HepG2 (cell line): Measurements from ENCODE around the gene HNRNPC. TPM values are rescaled to one million over a fixed set of nuclear protein-coding genes. Genes with fewer than 3 reads are reported as not detected.

Experiments
- CREB3 ChIP-seq: sonication (generic); formaldehyde crosslinking; IDR thresholded peaks from 2 replicates; pipeline ENCODE4 v1.5.0; 2020; ENCODE audit warnings: missing genetic modification reagents
- DBP ChIP-seq: sonication (generic); formaldehyde crosslinking; IDR thresholded peaks from 2 replicates; pipeline ENCODE4 v1.4.0; 2020; ENCODE audit warnings: missing genetic modification reagents; ENCODE audit errors: not compliant biosample characterization
- DPF2 ChIP-seq: sonication (generic); formaldehyde crosslinking; IDR thresholded peaks from 2 replicates; pipeline ENCODE4 v1.4.0; 2020; ENCODE audit warnings: mild to moderate bottlenecking, low read depth, missing genetic modification reagents, borderline replicate concordance
- ESRRA ChIP-seq: sonication (generic); formaldehyde crosslinking; IDR thresholded peaks from 2 replicates; pipeline ENCODE4 v1.5.1; 2020; ENCODE audit warnings: mild to moderate bottlenecking, low read depth, missing genetic modification reagents
- HDAC6 ChIP-seq: fragments of 200-600 bp; sonication (generic); IDR thresholded peaks from 2 replicates; pipeline ENCODE4 v1.7.0; 2017; ENCODE audit warnings: mild to moderate bottlenecking, antibody characterized with exemption, low read length, low read depth
- HOXA5 ChIP-seq: sonication (generic); formaldehyde crosslinking; IDR thresholded peaks from 2 replicates; pipeline ENCODE4 v1.4.0; 2020; ENCODE audit warnings: missing genetic modification reagents
- JARID2 ChIP-seq: sonication (generic); formaldehyde crosslinking; IDR thresholded peaks from 2 replicates; pipeline ENCODE4 v1.8.1; 2023; ENCODE audit warnings: missing genetic modification reagents, inconsistent platforms; ENCODE audit not compliant: insufficient replicate concordance
- MLLT10 ChIP-seq: sonication (generic); formaldehyde crosslinking; IDR thresholded peaks from 2 replicates; pipeline ENCODE4 v1.4.0; 2020; ENCODE audit warnings: missing genetic modification reagents
- PCBP2 ChIP-seq: fragments of 200-400 bp; formaldehyde crosslinking; optimal IDR thresholded peaks from 2 replicates; pipeline ENCODE3; 2018; ENCODE audit warnings: low read length, low read depth; ENCODE audit not compliant: poor library complexity, severe bottlenecking
- PRDM15 ChIP-seq: sonication (generic); formaldehyde crosslinking; IDR thresholded peaks from 2 replicates; pipeline ENCODE4 v1.4.0; 2020; ENCODE audit warnings: missing genetic modification reagents
- STAT6 ChIP-seq: sonication (generic); formaldehyde crosslinking; IDR thresholded peaks from 2 replicates; pipeline ENCODE4 v1.4.0; 2020; ENCODE audit warnings: missing genetic modification reagents, mild to moderate bottlenecking, borderline replicate concordance
- SUZ12 ChIP-seq: fragments of 150-350 bp; IDR thresholded peaks from 2 replicates; pipeline ENCODE4 v1.6.1; 2014; ENCODE audit warnings: low read depth, low read length
- ZBTB14 ChIP-seq: sonication (generic); formaldehyde crosslinking; IDR thresholded peaks from 2 replicates; pipeline ENCODE4 v1.4.0; 2020; ENCODE audit warnings: missing genetic modification reagents
- ZBTB21 ChIP-seq: sonication (generic); formaldehyde crosslinking; IDR thresholded peaks from 2 replicates; pipeline ENCODE4 v1.4.0; 2020; ENCODE audit warnings: missing genetic modification reagents
- ZNF101 ChIP-seq: sonication (generic); formaldehyde crosslinking; IDR thresholded peaks from 2 replicates; pipeline ENCODE4 v1.4.0; 2020; ENCODE audit warnings: mild to moderate bottlenecking, low read depth, missing genetic modification reagents, borderline replicate concordance
- ZNF431 ChIP-seq: sonication (generic); formaldehyde crosslinking; IDR thresholded peaks from 2 replicates; pipeline ENCODE4 v1.9.0; 2022; ENCODE audit warnings: missing genetic modification reagents, low read depth, mild to moderate bottlenecking, borderline replicate concordance
- ZNF670 ChIP-seq: sonication (generic); formaldehyde crosslinking; IDR thresholded peaks from 2 replicates; pipeline ENCODE4 v1.8.0; 2022; ENCODE audit warnings: mild to moderate bottlenecking, missing genetic modification reagents, borderline replicate concordance
- ZNF674 ChIP-seq: sonication (generic); formaldehyde crosslinking; IDR thresholded peaks from 2 replicates; pipeline ENCODE4 v1.5.0; 2020; ENCODE audit warnings: low read depth, mild to moderate bottlenecking, missing genetic modification reagents
- ZNF720 ChIP-seq: sonication (generic); formaldehyde crosslinking; IDR thresholded peaks from 2 replicates; pipeline ENCODE4 v1.4.0; 2020; ENCODE audit warnings: missing genetic modification reagents
- ZNF776 ChIP-seq: sonication (generic); formaldehyde crosslinking; IDR thresholded peaks from 2 replicates; pipeline ENCODE4 v1.4.0; 2020; ENCODE audit warnings: mild to moderate bottlenecking, missing genetic modification reagents
- ZNF777 ChIP-seq: sonication (generic); formaldehyde crosslinking; IDR thresholded peaks from 2 replicates; pipeline ENCODE4 v1.4.0; 2020; ENCODE audit warnings: missing genetic modification reagents
- polyA plus RNA-seq, 8 experiments: library from polyadenylated mRNA; depleted of rRNA in 3 of 8; stranded (reverse) in 7 of 8; unstranded in 1 of 8; fragments of >200 nt; fragmentation: Illumina TruSeq in 4 of 8; extraction: Trizol in 4 of 8; gene quantifications; 2 replicates each; pipeline versions ENCODE4 v1.2.1 to v1.2.3, GENCODE V29; 2011 to 2016; ENCODE audit warnings: low read depth in 4 of 8, missing spikeins in 1 of 8, mixed read lengths in 1 of 8; ENCODE audit not compliant: insufficient read depth in 1 of 8
- total RNA-seq, 5 experiments: library from RNA; depleted of rRNA; stranded (reverse); fragments of >200 nt; fragmentation: Illumina TruSeq; extraction: Trizol; gene quantifications; 2 replicates each; pipeline ENCODE4 v1.2.3, GENCODE V29; 2016; ENCODE audit warnings: low read depth in 1 of 5

The HNRNPC gene
- total and polyA plus RNA-seq, 2 of the 13 experiments (the other 11 are each of a cell fraction or from before 2014, with no cell fraction given), result 628 to 1,099 TPM

GRCh38 chr14:21268617-21269251 is 508 bp downstream of the HNRNPC start (continued):
- no peak for TF ChIP-seq ZNF777 (CRISPR knock-in tag)
- peak; percentile 58; the same call in 1 of the 2 replicates for TF ChIP-seq ZNF431 (CRISPR knock-in tag)
- no peak for TF ChIP-seq ZNF101 (CRISPR knock-in tag)
- TF ChIP-seq DBP (CRISPR knock-in tag), result no peak
- TF ChIP-seq ZBTB21 (CRISPR knock-in tag), result no peak
- TF ChIP-seq ZNF720 (CRISPR knock-in tag), result no peak
- no peak for TF ChIP-seq STAT6
- peak; percentile 88 for TF ChIP-seq HDAC6
- no peak for TF ChIP-seq ESRRA (CRISPR knock-in tag)
- TF ChIP-seq PRDM15 (CRISPR knock-in tag), result no peak
- no peak for TF ChIP-seq HOXA5 (CRISPR knock-in tag)
- TF ChIP-seq MLLT10 (CRISPR knock-in tag), result no peak
- no peak for TF ChIP-seq DPF2 (CRISPR knock-in tag)
- no peak for TF ChIP-seq CREB3 (CRISPR knock-in tag)
- TF ChIP-seq ZNF776 (CRISPR knock-in tag), result no peak
- peak; percentile 40 for TF ChIP-seq PCBP2
- TF ChIP-seq ZNF674, result no peak
- TF ChIP-seq SUZ12, result no peak
- TF ChIP-seq ZBTB14, result no peak
- TF ChIP-seq ZNF670, result no peak; the same call in 1 of the 2 replicates
- TF ChIP-seq JARID2 (CRISPR knock-in tag), result no peak
